Gastrocnemius medialis (tissue), 4 donors: ENCODE results near the gene FBN2. TPM values are rescaled to one million over a fixed set of nuclear protein-coding genes. Genes with fewer than 3 reads are reported as not detected.

Experiments used
- ATAC-seq, 2 donors: fragments of 150-250 bp; one replicate each; pipeline ENCODE4 v1.9.1; 2016
- DNase-seq, 2 donors: peaks; one replicate each; pipeline ENCODE4 v3.0.0-alpha.2; 2019
- H3K27ac ChIP-seq, 4 donors: fragments of 200-600 bp; sonication (generic); 1 replicate in 1 of 4; 2 replicates in 3 of 4; pipeline ENCODE4 v1.5.1; 2016 to 2018; ENCODE audit warnings: mild to moderate bottlenecking in 2 of 4, moderate library complexity in 1 of 4
- H3K27me3 ChIP-seq, 3 donors: fragments of 200-600 bp; sonication (generic) in 2 of 3; 1 replicate in 1 of 3; 2 replicates in 2 of 3; pipeline versions ENCODE4 v1.5.1 to v1.6.0; 2016 to 2019; ENCODE audit warnings: mild to moderate bottlenecking in 1 of 3, moderate library complexity in 1 of 3
- H3K36me3 ChIP-seq, 2 donors: fragments of 200-600 bp; sonication (generic) in 1 of 2; one replicate each; pipeline ENCODE4 v1.5.1; 2017 to 2018
- H3K4me1 ChIP-seq, 2 donors: fragments of 200-600 bp; sonication (generic) in 1 of 2; one replicate each; pipeline ENCODE4 v1.5.1; 2016 to 2017; ENCODE audit warnings: mild to moderate bottlenecking in 2 of 2
- H3K4me3 ChIP-seq, 4 donors: fragments of 200-600 bp; sonication (generic) in 3 of 4; 1 replicate in 1 of 4; 2 replicates in 3 of 4; pipeline ENCODE4 v1.5.1; 2016 to 2019; ENCODE audit warnings: mild to moderate bottlenecking in 2 of 4
- H3K9me3 ChIP-seq, 3 donors: fragments of 200-600 bp; sonication (generic) in 2 of 3; 1 replicate in 1 of 3; 2 replicates in 2 of 3; pipeline ENCODE4 v1.5.1; 2016 to 2019
- POLR2A ChIP-seq, 2 donors: fragments of 450-650 bp; IDR thresholded peaks; one replicate each; pipeline ENCODE4 v1.6.1; 2017; ENCODE audit warnings: antibody characterized with exemption in 2 of 2, mild to moderate bottlenecking in 2 of 2, moderate library complexity in 2 of 2
- in situ Hi-C, 4 donors: fragments of 200-750 bp; cut with MboI; loops; one replicate each; pipeline versions ENCODE4 v1.15.0 to v1.8.0; 2017; ENCODE audit warnings: low sequenced_read_pairs in 4 of 4
- intact Hi-C: fragments of 100-400 bp; cut with DNase I; formaldehyde crosslinking; loops from one replicate; pipeline ENCODE4 v1.15.1; 2023; ENCODE audit warnings: low total_unique reads
- total RNA-seq, 4 donors: library from RNA; depleted of rRNA; stranded (reverse); fragments of >200 nt; gene quantifications; one replicate each; pipeline versions ENCODE4 v1.1.0 to v1.2.3, GENCODE V29; 2016
- TF ChIP-seq, protein P1 (sequence below), 5 experiments: fragments of 450-650 bp in 3 of 5; fragments of 200-600 bp in 2 of 5; sonication (generic) in 2 of 5; IDR thresholded peaks in 4 of 5; conservative IDR thresholded peaks in 1 of 5; 1 replicate in 4 of 5; 2 replicates in 1 of 5; pipeline ENCODE4 v1.5.1; 2016 to 2019; ENCODE audit warnings: antibody characterized with exemption in 5 of 5, mild to moderate bottlenecking in 3 of 5, moderate library complexity in 3 of 5

FBN2 gene
- total RNA-seq, 4 donors from 2014 or later: 0.07 to 0.20 TPM; not detected in 2

DNA sequence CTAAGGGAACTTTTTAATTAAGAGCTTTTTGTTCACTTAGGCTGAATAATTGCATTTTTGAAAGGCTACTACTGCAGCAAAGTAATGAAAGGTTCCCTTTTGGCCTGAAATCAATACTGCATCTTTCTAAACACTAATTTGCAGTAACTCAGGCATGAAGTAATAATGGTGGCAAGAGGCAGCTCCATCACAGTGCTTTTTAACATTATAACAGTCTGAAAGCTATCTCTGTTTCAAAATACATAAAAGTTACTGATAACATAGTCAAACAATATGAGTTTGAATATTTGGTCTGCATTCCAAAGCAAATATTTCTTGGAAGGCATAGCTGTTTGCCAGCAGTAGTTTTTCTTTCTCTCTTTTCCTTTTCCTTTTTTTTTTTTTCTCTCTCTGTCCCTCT, 113.4 kb downstream of the FBN2 start:
- Histone ChIP-seq H3K9me3 (no peaks in the 10 kb centered on the region), H3K27me3 (no peaks in the 10 kb centered on the region), H3K4me1 (no peaks in the 10 kb centered on the region), H3K36me3 (no peaks in the 10 kb centered on the region), H3K27ac (no peak overlapping the region), H3K4me3 (no peak overlapping the region)
- DNase-seq (no peak), ATAC-seq (no peak)
- no peak for TF ChIP-seq POLR2A (IDR thresholded peaks at IDR 0.05)
- TF ChIP-seq, protein P1, sequence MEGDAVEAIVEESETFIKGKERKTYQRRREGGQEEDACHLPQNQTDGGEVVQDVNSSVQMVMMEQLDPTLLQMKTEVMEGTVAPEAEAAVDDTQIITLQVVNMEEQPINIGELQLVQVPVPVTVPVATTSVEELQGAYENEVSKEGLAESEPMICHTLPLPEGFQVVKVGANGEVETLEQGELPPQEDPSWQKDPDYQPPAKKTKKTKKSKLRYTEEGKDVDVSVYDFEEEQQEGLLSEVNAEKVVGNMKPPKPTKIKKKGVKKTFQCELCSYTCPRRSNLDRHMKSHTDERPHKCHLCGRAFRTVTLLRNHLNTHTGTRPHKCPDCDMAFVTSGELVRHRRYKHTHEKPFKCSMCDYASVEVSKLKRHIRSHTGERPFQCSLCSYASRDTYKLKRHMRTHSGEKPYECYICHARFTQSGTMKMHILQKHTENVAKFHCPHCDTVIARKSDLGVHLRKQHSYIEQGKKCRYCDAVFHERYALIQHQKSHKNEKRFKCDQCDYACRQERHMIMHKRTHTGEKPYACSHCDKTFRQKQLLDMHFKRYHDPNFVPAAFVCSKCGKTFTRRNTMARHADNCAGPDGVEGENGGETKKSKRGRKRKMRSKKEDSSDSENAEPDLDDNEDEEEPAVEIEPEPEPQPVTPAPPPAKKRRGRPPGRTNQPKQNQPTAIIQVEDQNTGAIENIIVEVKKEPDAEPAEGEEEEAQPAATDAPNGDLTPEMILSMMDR (IDR thresholded peaks at IDR 0.05 in 4 of 5, conservative IDR thresholded peaks at IDR 0.05 in 1 of 5): no peak
- intact Hi-C loops (no loop called here), in situ Hi-C loops (no loop called here)

DNA sequence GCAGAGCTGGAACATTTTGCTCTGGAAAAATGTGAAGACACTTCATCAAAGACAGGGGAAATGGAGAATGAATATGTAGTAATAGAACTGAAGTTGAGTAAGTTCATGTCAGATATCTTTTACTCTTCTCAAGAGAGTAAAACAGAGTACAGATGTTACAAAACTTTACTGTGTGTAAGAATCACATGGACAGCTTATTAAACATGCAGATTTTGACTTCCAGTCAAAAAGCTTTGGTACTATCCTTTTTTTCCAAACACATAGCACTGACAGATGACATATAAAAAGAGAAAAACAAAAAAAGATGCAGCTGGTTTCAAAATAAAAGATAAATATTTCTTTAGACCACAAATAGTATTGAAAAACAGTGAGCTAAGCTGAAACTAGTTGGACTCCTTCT, 115.4 kb downstream of the FBN2 start:
- Histone ChIP-seq H3K27ac (no peak overlapping the region), H3K9me3 (no peaks in the 10 kb centered on the region), H3K36me3 (no peaks in the 10 kb centered on the region), H3K27me3 (no peaks in the 10 kb centered on the region), H3K4me1 (no peaks in the 10 kb centered on the region), H3K4me3 (no peak overlapping the region)
- ATAC-seq (no peak), DNase-seq (no peak)
- TF ChIP-seq, protein P1 (IDR thresholded peaks at IDR 0.05 in 4 of 5, conservative IDR thresholded peaks at IDR 0.05 in 1 of 5): no peak
- no peak for TF ChIP-seq POLR2A (IDR thresholded peaks at IDR 0.05)
- in situ Hi-C loops (no loop called here), intact Hi-C loops (no loop called here)

DNA sequence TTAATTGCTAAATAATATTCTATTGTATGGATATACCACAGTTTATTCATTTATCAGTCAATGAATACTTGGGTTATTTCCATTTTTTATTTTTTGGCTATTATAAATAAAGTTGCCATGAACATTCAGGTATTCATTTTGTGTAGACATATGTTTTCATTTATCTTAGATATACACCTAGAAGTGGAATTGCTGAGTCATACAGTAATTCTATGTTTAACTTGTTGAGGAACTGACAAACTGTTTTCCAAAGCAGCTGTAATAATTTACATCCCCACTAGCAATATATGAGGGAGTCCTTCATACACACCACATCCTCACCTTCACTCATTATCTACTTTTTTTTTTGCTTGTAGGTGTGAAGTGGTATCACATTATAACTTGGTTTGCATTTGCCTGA, 123.6 kb downstream of the FBN2 start:
- DNase-seq (no peak), ATAC-seq (no peak)
- Histone ChIP-seq H3K4me3 (no peak overlapping the region), H3K27ac (no peak overlapping the region), H3K4me1 (no peaks in the 10 kb centered on the region), H3K9me3 (no peaks in the 10 kb centered on the region), H3K36me3 (no peaks in the 10 kb centered on the region), H3K27me3 (no peaks in the 10 kb centered on the region)
- intact Hi-C loops (no loop called here), in situ Hi-C loops (no loop called here)
- no peak for TF ChIP-seq POLR2A (IDR thresholded peaks at IDR 0.05)
- TF ChIP-seq, protein P1 (IDR thresholded peaks at IDR 0.05 in 4 of 5, conservative IDR thresholded peaks at IDR 0.05 in 1 of 5): no peak

DNA sequence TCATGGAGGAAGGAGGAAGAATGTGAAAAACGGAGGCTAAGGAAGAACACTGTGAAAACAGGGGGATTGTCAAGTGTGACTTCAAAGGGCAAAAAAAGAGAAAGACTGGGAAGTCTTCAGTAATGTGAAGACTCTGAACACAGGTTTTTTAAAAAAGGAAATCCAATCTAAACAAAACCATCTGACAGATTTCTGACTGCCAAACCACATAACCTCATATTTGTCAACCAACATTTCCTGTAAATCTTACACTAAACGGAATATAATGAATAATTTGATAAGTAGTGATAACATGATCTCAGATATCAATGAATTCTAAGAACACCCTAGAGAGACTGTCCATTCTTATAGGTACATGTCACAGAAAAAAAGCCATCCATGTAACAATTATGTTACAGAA, 124.7 kb downstream of the FBN2 start:
- in situ Hi-C loops (no loop called here), intact Hi-C loops (no loop called here)
- Histone ChIP-seq H3K9me3 (no peaks in the 10 kb centered on the region), H3K36me3 (no peaks in the 10 kb centered on the region), H3K27me3 (no peaks in the 10 kb centered on the region), H3K27ac (no peak overlapping the region), H3K4me1 (no peaks in the 10 kb centered on the region), H3K4me3 (no peak overlapping the region)
- ATAC-seq (no peak), DNase-seq (no peak)
- no peak for TF ChIP-seq POLR2A (IDR thresholded peaks at IDR 0.05)
- TF ChIP-seq, protein P1 (IDR thresholded peaks at IDR 0.05 in 4 of 5, conservative IDR thresholded peaks at IDR 0.05 in 1 of 5): no peak
